A549 treated with AZD2906 at 1 μM for 4 hours (cell line): Measurements from ENCODE around the gene SMARCD2. TPM values are rescaled to one million over a fixed set of nuclear protein-coding genes. Genes with fewer than 3 reads are reported as not detected.

Experiments used
- total RNA-seq: library from RNA; stranded (reverse); fragments of 200-300 nt; extraction: Qiagen RNA extraction; gene quantifications from 5 replicates; pipeline ENCODE4 v1.2.3, GENCODE V29; 2022

SMARCD2 gene
- 53.1 to 63.3 TPM (median 56.4 TPM) in 5 replicates for total RNA-seq

GRCh38 chr17:63842540-63843386, at the start of gene SMARCD2:
Gene SMARCD2 (minus strand): TSS chr17:63842685. CDS start chr17:63842674, 11 bp downstream.

GRCh38 chr17:63881935-63882601, 39.6 kb upstream of the SMARCD2 start, which contains the start of gene GH2:
Gene GH2 (minus strand): TSS chr17:63881944. CDS start chr17:63881801, 143 bp downstream.

GRCh38 chr17:63873577-63873976, 31.1 kb upstream of the SMARCD2 start, which contains the start of gene CSH2:
Gene CSH2 (minus strand): TSS chr17:63873677. CDS start chr17:63873614, 63 bp downstream.

GRCh38 chr17:63827002-63827800, 15.3 kb downstream of the SMARCD2 start, which contains the start of the genes FTSJ3 and PSMC5:
Gene FTSJ3 (minus strand): TSS chr17:63827663. CDS start chr17:63826902, 761 bp downstream.
Gene PSMC5 (plus strand): TSS chr17:63827431. CDS start chr17:63827491, 60 bp downstream.

Other genes starting within 250 kb of the SMARCD2 start
- 51.5 to 55.5 TPM (median 54.7 TPM) in 5 replicates for gene TACO1, start 241.8 kb downstream of the SMARCD2 start, total RNA-seq
- gene MAP3K3, start 220.3 kb downstream of the SMARCD2 start, total RNA-seq = 14.7 to 19.3 TPM (median 17.8 TPM) in 5 replicates
- gene LIMD2, start 142.6 kb downstream of the SMARCD2 start, total RNA-seq = 7.8 to 13.0 TPM (median 10.6 TPM) in 5 replicates
- gene STRADA, start 100.9 kb downstream of the SMARCD2 start, total RNA-seq = 23.5 to 26.8 TPM (median 25.5 TPM) in 5 replicates
- gene CCDC47, start 69.1 kb downstream of the SMARCD2 start, total RNA-seq = 88.4 to 136 TPM (median 94.2 TPM) in 5 replicates
- 88.4 to 107 TPM (median 92.5 TPM) in 5 replicates for gene DDX42, start 68.5 kb downstream of the SMARCD2 start, total RNA-seq
- gene PSMC5, start 15.3 kb downstream of the SMARCD2 start, total RNA-seq = 195 to 239 TPM (median 204 TPM) in 5 replicates
- gene FTSJ3, start 15.0 kb downstream of the SMARCD2 start, total RNA-seq = 43.9 to 61.3 TPM (median 52.1 TPM) in 5 replicates
- gene CSH2, start 31.0 kb upstream of the SMARCD2 start, total RNA-seq = not detected in 5 replicates
- not detected in 5 replicates for gene GH2, start 39.3 kb upstream of the SMARCD2 start, total RNA-seq
- gene CSH1, start 53.9 kb upstream of the SMARCD2 start, total RNA-seq = not detected in 5 replicates
- not detected in 5 replicates for gene CSHL1, start 68.6 kb upstream of the SMARCD2 start, total RNA-seq
- not detected in 5 replicates for gene GH1, start 76.2 kb upstream of the SMARCD2 start, total RNA-seq
- gene CD79B, start 89.6 kb upstream of the SMARCD2 start, total RNA-seq = 0.07 to 0.08 TPM in 2 of 5 replicates, not detected in the others
- gene SCN4A, start 130.2 kb upstream of the SMARCD2 start, total RNA-seq = 0.02 to 0.13 TPM (median 0.03 TPM) in 5 replicates
- 0.44 to 0.74 TPM (median 0.68 TPM) in 5 replicates for gene PRR29, start 155.7 kb upstream of the SMARCD2 start, total RNA-seq
- 0.07 to 0.18 TPM (median 0.09 TPM) in 4 of 5 replicates, not detected in the other for gene ICAM2, start 177.9 kb upstream of the SMARCD2 start, total RNA-seq